ENCODE data around the gene CENPO. TPM values are rescaled to one million over a fixed set of nuclear protein-coding genes. Genes with fewer than 3 reads are reported as not detected.
"Not testable (repeated sequence)": the region's sequence is repeated elsewhere in the genome, so short reads cannot be mapped to it uniquely, and the experiment has no call there.

CENPO gene
- total RNA-seq, 1 experiment from 2014 or later = 19.7 TPM

DNA sequence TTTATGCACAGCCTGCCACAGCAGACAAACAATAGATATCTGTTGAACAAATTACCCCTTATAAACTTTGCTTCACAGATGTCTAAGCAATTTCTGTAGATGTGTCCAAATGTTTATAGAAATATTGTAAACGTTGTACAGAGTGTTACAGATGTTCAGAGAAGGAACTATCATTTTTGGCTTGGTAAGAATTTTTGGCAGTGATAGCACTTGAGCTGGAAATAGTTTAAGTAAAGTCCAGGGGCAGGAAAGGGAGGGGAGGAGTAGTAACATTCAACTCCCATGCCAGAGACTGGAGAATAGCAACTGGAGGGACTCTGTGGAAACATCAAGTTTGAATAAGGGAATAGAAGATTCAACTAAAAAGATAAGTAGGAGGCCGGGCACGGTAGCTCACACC lies 4.4 kb upstream of the CENPO start:
- DNase-seq (ENCODE audit: low spot score) = no peak

DNA sequence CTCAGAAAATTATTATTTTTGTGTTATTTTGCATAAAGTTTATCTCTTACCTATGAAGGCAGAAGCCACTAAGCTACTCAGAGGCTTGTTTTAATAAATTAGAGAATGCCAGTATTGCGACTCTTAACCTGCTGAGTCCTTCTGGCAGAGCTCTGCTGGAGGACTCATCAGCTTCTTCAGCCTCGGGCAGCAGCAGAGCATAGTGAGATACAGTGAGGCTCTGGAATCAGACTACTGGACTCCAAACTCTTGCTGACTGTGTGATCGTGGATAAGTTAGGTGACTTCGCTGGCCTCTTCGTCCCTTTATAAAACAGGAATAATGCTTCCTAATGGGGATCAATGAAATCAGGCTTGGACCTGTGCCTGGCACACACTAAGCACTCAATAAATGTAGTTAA lies 1.8 kb upstream of the CENPO start:
- no peak for DNase-seq (ENCODE audit: low spot score)

DNA sequence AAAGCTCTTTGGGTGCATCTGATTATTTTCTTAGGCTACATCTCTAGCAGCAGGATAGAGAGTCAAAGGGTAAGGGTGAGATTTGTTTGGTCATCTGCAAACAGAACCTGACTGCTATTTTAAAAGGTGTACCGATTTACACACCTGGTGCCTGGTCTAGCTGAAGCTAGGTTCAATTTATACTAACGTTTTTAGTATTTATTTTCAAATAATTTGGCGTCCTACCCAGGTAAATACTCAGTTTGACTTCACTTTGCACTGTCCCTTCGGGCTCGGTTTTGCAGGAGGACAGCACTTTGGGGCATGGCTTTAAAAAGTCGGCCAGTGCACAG lies 717 bp upstream of the CENPO start:
- no peak for DNase-seq (ENCODE audit: low spot score)

DNA sequence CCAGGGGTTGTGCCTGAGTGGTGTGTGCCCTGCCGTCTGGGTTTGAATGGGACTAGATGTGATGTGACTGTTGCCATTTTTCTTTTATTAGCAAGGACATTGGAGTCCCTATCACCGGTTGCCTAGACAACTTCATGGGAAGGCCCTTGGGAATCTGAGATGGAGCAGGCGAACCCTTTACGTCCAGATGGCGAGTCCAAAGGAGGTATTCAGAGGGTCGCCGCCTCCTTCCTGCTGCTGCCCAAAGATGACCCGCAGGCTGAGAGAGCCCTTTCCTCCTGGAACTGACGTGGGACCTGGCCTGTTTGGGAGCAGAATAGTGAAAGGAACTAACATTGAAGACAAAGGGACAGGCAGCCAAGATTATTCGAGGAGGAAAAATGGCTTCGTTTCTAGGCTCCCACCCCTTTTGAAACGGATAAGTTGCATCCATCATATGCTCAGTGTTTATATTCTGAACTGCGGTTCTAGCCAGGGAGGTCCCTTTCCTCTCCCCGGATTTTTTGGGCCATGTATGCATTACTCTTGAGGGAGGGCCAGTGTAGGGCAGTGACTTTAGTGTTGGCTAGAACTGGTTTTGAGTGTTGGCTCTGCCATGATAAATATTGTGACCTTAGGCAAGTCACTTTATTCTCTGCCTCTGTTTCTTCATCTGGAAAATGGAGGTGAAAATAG lies 673 bp downstream of the CENPO start:
- no peak for DNase-seq (ENCODE audit: low spot score)

DNA sequence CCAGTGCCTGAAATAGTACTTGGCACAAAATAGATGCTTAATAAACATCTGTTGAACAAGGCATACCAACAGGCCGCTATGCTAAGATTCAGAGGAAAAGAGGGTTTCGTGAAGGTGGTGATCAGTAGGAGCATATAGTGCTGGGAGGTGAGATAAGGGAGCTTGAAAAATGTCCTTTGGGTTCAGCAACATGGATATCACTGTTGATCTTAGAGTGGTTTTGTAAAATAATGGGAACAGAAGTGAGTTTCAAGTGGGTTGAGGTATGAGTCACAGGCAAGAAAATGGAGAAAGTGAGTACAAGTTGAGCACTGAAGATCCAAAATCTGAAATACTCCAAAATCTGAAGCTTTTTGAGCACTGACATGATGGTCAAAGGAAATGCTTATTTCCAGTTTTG lies 4.4 kb downstream of the CENPO start:
- DNase-seq (ENCODE audit: low spot score) = no peak

DNA sequence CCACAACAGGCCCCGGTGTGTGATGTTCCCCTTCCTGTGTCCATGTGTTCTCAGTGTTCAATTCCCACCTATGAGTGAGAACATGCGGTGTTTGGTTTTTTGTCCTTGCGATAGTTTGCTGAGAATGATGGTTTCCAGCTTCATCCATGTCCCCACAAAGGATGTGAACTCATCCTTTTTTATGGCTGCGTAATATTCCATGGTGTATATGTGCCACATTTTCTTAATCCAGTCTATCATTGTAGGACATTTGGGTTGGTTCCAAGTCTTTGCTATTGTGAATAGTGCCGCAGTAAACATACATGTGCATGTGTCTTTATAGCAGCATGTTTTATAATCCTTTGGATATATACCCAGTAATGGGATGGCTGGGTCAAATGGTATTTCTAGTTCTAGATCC lies 7.3 kb downstream of the CENPO start:
- DNase-seq (ENCODE audit: low spot score) = not testable (repeated sequence)

DNA sequence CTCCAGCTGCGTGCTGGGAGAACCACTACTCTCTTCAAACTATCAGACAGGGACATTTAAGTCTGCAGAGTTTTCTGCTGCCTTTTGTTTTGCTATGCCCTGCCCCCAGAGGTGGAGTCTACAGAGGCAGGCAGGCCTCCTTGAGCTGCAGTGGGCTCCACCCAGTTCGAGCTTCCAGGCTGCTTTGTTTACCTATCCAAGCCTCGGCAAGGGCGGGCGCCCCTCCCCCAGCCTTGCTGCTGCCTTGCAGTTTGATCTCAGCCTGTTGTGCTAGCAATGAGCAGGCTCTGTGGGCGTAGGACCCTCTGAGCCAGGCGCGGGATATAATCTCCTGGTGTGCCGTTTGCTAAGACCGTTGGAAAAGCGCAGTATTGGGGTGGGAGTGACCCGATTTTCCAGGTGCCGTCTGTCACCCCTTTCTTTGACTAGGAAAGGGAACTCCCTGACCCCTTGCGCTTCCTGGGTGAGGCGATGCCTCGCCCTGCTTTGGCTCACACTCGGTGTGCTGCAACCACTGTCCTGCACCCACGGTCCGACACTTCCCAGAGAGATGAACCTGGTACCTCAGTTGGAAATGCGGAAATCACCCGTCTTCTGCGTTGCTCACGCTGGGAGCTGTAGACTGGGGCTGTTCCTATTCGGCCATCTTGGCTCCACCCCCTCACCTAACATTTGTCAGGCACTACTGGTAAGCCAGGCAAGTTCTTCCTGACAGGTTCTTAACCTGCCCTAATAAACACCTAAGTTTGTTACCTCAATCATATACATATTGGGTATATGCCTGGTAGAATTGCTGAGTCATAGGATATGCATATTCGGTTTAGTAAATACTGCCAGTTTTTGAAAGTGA lies 12.8 kb downstream of the CENPO start:
- DNase-seq (ENCODE audit: low spot score) = not testable (repeated sequence)

DNA sequence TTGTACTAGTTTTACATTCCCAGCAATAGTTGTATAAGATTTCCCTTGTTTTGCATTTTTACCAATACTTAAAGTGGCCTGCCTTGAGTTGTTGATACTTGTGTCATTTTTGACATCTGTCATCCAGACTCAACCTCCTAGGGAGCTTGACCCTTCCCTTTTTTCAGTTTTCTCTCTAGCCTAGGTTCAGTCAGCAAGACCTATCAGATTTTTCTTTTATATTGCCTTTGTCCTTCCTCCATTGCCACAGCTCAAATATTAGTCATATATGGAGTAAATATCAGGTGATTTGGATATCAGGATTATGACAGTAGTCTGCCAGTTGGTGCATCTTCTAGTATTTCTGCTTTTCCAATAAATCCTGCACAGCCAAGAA lies 13.4 kb downstream of the CENPO start:
- no peak for DNase-seq (ENCODE audit: low spot score)

DNA sequence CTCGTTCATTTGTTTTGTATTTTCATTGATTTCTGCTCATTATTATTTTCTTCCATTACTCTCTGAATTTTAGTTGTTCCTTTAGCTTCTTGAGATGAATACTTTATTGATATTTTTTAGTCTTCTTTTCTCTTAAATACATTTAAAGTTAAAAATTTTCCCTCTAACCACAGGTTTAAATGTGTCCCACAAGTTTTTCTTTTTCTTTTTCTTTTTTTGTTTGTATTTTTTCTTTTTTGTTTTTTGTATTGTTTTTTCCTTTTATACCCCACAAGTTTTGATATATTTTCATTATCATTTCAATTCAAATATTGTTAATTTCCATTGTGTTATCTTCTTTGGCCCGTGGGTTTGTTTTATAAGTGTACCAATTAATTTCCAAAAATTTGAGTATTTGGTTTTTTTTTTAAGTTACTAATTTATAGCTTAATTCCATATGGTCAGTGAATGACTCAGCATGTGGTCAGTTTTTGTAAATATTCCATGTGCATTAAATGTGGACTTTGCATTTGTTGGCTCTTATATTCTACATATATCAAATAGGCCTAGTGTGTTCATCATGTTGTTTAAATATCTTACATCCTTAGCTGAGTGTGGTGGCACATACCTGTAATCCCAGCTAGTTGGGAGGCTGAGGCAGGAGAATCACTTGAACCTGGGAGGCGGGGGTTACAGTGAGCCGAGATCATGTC lies 16.2 kb downstream of the CENPO start:
- DNase-seq (ENCODE audit: low spot score) = no peak

DNA sequence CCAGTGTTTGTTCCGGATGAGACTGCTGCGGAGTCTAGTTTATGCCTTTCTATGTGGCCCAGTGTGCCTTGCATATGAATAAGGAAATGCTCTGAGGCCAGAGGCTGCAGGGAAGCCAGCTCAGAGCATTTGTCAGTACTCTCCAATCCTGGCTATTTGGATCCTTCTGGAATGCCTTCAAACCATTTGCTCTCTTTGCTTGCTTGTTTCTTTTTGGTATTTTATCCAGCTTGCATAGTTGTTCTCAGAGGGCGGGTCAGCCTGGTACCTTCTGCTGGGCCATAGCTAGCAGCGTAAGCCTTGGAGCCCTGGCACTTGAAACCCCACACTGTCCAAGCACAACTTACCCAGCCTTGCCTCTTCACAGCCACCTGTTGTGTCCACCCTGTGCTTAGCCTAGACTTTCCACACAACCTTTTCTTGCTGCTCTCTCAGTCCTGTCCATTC lies 20.5 kb downstream of the CENPO start:
- no peak for DNase-seq (ENCODE audit: low spot score)

DNA sequence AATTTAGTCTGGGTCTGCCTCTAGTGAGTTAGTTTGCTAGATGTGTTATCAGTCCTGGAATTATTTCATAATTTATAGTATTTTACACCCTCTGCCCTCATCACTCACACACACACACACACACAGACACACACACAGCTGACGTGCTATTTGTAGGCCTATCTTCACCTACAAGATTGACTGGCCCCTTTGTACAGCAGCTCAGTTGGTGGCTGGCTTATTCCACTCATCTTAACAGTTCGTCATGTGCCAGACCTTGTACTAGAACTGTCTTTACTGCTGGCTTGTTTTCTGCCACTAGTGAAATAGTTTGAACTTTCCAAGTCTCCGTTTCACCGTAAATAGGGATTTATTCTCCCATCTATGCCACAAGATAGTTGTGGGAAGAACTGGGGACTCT lies 21.3 kb downstream of the CENPO start:
- no peak for DNase-seq (ENCODE audit: low spot score)

DNA sequence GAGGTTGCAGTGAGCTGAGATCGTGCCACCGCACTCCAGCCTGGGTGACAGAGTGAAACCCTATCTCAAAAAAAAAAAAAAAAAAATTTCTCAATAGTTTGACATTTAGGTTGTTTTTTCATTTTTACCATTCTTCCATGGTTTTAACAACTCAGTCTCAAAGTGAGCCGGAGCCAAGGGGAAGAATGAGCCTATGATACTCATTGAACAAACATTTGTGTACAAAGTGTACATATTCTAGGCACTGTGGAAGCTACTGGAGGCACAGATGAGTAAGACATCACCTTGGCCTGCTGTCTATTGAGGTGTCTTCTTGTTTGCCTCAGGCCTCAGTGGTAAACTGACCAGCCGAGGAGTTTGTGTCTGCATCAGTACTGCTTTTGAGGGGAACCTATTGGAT lies 21.9 kb downstream of the CENPO start:
- DNase-seq (ENCODE audit: low spot score) = no peak

DNA sequence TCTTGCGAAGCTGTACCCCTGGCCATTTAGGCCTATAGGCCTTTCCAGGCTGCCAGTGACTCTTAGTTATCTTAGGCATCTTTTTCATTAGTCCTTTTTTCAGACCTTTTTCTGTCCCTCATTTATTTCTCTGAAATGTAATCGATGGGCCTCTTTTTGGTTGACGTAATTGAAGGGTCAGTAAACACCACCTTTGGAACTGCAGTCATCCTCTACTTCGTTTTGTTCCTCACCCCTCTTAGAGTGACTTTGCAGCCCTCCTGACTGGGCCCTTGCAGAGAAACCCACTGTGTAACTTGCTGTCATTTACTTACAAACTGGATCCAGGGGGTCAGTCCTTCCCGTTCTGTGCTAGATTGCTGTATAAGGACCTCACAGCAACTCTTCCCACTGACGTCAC lies 23.2 kb downstream of the CENPO start:
- no peak for DNase-seq (ENCODE audit: low spot score)

DNA sequence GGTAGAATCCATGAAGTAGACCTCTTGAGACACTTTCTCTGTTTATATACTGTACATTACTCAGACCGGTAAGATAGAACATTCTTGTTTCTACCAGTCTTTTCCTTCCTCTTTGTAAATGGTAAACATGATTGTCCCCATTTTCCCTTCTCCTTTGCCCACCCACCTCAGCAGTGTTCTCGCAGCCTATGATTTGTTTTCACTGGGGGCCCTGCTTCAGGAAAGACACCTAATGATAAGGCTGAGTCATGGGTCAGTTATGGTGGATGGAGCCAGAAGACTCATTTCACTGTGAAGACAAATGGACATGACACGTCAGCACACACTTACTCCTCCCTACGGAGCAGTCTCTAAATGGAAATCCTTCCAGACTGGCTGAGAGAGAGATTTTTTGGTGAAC lies 23.7 kb downstream of the CENPO start:
- DNase-seq (ENCODE audit: low spot score) = no peak

DNA sequence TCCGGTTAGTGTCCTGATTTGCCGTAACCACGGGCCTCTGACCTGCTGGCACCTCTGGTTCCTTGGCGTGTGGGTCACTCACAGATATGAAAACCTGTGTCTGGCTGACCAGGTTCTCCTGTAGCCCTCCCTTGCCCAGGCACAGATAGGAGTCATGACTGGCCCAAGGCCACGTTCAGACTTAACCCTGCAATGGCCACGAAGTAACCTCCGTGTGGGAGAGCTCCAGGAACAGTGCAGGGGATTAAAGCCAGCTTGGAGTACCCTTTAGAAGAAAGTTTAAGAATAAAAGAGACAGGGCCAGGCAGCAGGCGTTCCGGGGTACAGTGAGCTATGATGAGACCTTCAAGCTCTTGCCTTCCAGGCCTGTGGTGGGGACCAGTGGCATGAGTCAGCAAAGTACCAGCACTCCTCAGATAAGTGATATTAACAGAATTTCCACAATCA lies 25.5 kb downstream of the CENPO start:
- DNase-seq (ENCODE audit: low spot score) = no peak

DNA sequence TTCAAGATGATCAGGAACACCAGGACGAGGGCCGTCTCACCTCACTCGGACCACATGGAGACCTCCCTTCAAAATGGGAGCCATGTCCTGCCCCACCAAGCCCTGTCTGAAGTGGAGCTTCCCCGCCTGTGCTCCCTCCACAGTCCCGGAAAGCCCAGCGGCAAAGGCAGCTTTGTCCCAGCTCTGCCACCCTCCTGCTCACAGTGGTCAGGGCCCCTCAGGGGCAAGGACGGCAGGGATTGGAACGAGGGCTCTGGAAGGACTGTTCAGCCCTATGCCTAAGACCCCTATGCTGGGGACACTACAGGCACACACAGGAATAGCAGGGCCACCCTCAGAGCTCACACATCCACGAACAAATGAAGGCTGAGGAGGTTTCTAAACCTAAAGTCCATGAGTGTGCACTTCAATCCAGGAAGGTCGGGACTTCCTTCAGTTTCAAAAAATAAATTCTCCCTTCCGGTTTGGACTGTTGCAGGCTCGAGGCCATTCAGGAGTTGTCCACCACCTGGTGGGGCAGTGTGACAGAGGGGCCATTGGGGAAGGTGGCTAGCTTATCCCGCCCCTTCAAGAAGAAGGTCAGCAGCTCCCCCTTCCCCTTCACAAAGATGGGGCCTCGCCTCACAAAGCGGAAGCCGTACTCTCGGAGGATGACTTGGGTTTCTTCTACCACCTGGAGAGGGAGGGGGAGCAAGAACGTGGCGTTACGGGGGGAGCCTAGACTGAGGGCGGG lies 26.4 kb downstream of the CENPO start:
- DNase-seq (ENCODE audit: low spot score) = no peak

DNA sequence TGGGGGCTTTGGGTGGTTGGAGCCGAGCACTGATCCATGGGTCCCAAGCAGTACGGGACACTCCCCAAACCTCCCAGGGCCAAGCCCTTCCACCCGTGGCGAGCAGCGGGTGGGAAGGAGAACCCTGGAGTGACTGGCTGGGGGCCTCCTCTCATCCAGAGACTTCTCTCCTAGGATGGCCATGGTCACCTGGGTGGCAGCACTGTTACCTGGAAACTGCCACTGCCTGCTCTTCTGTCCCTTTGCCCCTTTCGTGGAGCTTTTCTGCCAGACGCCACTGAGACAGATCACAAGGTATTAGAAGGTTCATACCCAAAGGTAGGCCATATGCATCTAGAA lies 26.9 kb downstream of the CENPO start:
- no peak for DNase-seq (ENCODE audit: low spot score)

DNA sequence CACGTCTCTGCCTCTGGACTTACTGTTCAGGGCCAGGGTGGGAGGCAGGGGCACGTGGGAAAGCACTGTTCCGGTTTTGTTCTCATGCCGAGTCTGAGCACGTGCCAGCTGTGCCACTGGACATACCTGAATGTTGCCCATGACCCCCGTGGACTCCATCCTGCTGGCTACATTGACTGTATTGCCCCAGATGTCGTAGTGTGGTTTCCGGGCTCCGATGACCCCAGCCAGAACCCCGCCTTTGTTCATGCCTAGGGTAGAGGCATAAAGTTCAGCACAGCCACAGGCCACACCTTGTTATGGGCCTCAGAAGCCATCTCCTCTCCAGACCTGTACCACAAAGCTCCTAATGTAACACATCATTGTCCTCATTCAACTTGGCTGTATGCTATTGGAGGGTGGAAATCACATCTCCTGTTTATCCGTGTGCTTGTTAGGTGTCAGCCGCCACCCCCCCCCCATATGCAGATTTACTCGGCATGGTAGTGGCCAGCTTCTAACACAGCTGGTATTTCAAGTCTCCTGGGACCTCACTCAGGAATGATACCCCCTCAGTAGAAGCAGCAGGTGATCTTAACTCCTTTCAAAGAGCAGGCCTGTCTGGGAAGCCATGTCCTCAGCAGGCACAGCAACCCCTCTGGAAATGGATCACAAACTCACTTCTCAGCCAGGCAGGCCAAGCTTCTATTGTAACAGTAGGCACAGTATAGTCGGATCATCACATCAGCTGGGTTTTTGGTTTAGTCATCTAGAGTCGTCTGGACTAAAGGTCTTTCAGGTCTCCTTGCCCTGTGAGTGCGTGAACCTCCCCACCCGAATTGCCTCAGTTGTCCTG lies 27.6 kb downstream of the CENPO start:
- DNase-seq (ENCODE audit: low spot score) = no peak

DNA sequence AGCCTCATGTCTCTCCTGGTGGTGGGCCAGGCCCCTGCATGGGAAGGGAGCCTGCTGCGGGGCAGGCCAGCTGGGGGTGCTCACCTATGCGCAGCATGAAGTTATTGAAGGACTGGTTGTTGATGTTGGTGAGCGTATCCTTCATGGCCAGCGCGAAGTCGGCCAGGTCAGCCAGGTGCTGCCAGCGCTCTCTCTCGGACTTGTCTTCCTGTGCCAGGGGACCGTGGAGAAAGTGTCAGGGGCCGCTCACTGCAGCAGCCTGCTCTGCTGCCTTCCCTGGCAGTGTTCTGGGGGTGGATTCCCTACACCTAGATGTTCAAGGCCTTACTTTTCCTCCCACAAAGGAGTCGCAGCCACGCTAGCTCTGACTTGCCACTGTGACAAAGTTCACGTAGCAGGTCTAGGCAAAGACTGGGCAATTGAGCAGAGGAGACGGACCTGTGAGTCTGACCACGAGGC lies 28.2 kb downstream of the CENPO start:
- no peak for DNase-seq (ENCODE audit: low spot score)

DNA sequence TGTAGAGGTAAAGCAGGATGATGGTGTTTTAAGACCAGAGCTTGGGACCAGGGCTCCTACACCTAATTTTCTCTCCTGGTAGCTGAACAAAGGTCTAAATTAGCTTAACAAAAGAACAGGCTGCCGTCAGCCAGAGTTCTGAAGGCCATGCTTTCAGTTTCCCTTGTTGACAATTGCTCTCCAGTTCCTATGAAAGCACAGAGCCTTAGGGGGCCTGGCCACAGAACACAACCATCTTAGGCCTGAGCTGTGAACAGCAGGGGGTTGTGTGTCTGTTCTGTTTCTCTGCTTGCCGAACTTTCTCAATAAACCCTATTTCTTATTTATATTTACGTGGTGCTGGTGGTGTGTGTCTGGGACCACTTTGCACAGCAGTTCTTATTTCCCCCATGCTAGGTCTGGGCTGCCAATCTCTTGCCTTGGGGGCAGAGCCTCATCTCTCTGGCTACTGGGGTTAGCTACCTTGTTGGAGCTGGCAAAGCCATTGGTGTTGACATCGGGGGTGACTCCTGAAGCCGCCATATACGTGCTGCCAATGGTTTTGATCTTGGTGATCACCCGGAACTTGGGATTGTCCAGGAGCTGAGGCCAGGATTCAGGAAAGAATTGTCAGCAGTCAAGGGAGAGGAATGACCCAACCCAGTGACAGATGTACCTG lies 29.0 kb downstream of the CENPO start:
- DNase-seq (ENCODE audit: low spot score) = no peak

DNA sequence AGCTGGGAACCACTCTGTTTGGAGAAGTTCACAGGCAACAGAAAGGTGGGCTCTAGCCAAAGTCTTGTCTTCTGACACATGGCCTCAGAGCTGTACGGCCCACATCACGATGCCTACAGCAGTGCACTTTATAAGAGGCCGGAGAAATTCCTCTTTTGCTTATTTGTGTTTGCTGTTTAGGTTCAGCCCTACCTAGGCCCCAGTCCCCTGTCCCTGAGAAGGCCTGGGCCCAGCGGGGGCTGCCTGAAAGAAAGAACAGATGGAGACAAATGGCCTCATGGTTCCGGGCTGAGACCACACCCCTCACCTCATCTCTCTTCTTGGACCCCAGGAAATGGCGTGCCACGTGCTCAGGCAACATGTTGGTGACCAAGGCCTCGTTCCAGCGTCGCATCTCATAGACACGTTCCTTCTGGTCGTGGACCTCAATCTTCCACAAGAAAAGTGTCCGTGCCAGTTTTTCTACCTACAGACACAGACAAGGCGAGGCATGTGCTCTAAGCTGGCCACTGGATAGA lies 30.9 kb downstream of the CENPO start:
- no peak for DNase-seq (ENCODE audit: low spot score)

All from H4 (cell line).